Measurements from ENCODE around the gene ZBTB20.
A peak's percentile ranks its signal among the peaks of the same experiment; 100 is the strongest.

The ZBTB20 gene

DNA sequence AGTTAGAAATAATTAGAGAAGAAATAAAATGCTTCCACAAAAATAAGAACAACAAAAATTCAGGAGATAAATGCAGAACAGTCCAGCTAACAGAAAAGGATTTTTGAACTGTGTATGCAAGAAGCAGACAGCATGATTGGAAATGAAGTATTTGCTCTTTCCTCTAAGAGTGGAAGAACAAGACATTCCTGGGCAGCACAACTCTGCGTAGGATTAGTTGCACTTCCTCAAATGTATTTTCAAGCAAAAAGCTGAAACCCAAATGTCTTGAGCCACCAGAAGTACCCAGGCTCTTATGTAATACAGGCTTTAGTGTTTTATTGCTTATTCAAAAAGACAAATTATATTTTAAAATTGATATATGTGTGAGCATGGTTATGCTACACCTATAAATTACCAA is 127.2 kb downstream of the ZBTB20 start:
- DNase-seq (ENCODE audit: low spot score) = no peak

- no peak for DNase-seq (ENCODE audit: low spot score)
These were observed 128.4 kb downstream of the ZBTB20 start for GRCh38 chr3:115018694-115019093.

GRCh38 chr3:115007966-115008365 is 139.1 kb downstream of the ZBTB20 start:
- DNase-seq (ENCODE audit: low spot score) = no peak

DNA sequence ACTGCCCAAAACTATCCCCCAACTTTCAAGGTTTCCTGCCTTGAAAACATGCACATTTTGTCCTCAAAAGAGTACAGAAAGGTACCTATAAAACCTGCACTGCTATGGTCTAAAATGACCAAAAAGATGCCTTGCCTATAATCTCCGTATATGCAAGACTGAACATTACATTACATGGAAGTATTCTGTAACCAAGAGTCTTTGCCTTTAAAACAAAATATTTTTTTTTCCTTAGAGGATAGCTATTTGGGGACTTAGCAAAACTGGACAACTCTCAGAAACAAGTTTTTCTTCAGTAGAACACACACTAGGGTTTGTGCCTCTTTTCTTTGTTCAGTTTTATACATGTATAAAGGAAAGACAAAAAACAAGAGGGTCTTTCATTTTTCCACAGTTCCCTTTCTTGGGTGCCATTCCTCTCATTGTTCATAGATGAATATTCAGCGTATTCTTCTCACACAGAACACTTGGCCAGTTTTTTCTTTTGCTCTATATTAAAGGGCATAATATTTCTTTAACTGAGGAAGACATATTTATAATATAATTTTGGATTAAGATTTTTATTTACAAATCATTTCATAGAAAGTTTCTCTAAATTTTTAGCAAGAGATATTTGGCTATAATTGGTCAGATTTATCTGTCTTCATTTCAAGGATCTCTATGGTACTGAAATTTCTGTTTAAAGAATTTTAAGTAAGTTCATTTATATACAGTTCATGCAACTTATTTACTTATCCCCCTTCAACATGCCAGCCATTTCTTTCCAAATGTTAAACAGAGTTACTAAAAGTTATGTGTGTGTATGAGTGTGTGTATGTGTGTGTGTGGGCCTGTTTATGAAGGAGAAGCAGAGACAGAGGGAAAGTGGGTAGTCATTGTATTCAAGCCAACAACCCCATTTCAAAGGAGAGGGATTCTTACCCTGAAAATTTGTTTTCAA is 142.6 kb downstream of the ZBTB20 start:
- no peak for DNase-seq (ENCODE audit: low spot score)

DNA sequence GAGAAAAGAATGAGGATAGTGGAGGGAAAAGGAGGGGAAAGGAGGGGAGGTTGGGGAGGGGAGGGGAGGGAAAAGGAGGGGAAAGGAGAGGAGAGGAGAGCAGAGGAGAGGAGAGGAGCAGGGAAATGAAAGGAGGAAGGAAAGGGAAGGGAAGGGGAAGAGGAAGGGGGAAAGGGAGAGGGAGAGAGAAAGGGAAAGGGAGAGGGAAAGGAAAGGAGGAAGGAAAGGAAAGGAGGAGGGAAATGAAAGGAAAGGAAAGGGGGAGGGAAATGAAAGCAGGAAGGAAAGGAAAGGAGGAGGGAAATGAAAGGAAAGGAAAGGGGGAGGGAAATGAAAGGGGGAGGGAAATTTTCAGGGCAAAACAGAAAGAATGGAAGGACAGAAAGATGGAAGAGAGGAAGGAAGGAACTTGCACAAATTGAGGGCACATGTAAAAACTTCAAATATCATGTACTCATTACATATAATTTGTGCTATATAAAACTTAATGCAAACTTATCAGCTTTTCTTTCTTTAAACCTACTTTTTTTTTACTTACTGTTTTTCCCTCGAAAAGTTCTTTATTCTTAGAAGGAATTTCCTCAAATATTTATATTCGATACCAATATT is 148.0 kb downstream of the ZBTB20 start:
- DNase-seq (ENCODE audit: low spot score) = no peak

DNA sequence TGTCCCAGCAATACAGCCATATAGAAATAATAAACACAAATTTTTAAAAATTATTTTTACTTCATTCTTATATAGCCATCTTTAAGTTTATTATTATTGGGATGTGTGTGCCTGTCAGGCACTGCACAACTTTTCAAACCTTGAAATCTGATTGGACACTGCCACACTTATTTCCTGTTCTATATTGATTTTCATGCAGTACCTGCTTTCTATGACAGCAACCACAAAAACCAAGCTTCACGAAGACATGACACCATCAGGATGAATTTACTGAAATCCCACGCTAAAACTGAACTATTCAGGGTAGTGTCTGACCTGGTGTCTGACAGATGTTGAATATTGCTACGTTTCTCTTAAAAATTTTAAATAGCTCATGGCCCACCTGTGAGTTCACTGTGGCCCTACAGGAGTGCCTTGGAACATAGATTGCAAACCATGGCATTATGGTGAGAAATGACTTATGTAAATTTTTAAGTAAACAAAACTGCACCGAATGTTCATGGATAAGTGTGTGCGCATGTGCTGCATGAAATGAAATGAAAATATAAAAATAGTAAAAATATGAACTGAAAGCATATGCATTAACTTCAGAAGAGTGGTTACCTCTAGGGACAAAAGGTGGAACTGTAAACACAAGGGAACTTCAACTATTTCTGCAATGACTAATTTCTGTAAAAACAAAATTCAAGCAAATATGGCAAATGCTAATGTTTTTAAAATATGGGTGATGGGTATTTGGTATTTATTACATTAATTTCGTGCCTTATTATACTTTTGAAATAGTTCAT is 152.3 kb downstream of the ZBTB20 start:
- DNase-seq (ENCODE audit: low spot score) = no peak

DNA sequence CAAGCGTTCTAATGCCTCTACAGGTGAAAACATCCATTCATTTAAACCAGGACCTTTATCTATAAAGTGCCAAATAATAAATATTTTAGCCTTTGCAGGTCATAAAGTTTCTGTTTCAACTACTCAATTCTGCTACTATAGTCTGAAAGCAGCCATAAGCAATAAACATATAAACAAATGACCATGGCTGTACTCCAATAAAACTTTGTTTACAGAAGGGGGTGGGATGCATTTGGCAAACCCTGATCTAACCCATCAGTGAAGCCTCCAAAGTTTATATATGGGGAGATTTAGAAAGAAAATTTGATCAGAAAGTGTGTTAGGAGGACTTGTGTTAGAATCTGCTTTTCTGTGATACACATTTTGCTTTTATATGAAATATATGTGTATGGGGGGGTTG is 161.3 kb downstream of the ZBTB20 start:
- DNase-seq (ENCODE audit: low spot score) = no peak

GRCh38 chr3:114983248-114983647 is 163.8 kb downstream of the ZBTB20 start:
- no peak for DNase-seq (ENCODE audit: low spot score)

DNA sequence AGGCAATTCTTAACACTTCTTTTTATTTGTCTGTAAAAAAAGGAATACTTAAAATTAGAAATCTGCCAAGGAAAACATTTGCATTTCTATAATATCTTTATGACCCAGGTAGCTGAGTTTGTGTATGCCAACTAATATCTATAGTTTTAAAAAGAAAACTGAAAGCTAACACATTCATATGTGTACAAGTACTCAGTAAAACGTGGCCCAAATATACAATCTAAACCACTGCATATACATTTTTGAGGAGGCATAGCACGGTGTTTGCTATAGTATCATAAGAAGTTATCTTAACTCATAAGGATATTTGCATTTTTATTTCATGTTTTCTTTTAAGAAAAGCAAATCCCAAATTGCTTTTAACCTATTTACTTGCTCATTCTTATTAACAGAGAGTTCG is 172.7 kb downstream of the ZBTB20 start:
- DNase-seq (ENCODE audit: low spot score) = no peak

GRCh38 chr3:114973536-114973935 is 173.6 kb downstream of the ZBTB20 start:
- DNase-seq (ENCODE audit: low spot score) = no peak

GRCh38 chr3:114967168-114967567 is 179.9 kb downstream of the ZBTB20 start:
- no peak for DNase-seq (ENCODE audit: low spot score)

GRCh38 chr3:114962189-114962588 is 184.9 kb downstream of the ZBTB20 start:
- DNase-seq (ENCODE audit: low spot score) = no peak

DNA sequence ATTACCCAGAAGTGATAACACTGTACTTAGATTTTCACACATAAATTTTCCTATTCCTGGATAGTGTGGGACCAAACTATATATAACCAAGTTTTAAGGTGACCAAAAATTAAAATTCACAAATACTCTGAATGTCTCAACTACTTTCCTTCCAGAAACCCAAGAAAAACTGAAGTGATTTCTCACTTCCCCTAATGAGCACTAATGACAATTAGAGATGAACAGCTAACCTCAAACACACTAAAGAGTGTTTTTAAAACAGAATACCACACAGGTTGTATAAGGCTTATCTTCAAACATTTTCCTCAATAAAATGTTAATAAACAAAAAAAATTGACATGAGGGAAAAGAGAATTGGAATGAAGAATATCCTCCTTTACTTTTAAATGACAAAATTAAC is 188.2 kb downstream of the ZBTB20 start:
- DNase-seq (ENCODE audit: low spot score) = no peak

- peak; percentile 17 for DNase-seq (ENCODE audit: low spot score)
These were observed 193.3 kb downstream of the ZBTB20 start for GRCh38 chr3:114953800-114954199.

DNA sequence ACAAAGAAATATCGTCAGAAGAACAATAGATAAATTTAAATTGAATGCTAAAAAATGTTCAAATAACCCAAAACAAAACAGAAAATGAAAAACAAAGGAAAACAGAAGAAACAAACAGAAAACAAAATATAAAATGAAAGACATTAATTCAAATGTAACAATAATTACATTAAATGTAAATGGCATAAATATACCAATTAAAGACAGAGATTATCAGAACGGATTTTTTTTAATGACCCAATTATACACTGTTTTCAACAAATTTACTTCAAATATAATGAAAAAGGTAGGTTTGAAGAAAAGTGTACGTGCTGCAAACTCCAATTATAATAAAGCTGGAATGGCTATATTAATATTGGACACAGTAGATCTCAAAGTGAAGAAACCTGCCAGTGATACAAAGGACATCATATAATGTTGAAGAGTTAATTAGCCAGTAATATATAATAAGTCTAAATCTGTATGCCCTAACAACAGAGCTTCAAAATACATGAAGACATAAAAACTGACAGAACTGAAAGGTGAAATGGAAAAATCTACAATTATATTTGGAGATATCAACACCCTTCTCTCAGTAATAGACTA is 193.8 kb downstream of the ZBTB20 start:
- no peak for DNase-seq (ENCODE audit: low spot score)

DNA sequence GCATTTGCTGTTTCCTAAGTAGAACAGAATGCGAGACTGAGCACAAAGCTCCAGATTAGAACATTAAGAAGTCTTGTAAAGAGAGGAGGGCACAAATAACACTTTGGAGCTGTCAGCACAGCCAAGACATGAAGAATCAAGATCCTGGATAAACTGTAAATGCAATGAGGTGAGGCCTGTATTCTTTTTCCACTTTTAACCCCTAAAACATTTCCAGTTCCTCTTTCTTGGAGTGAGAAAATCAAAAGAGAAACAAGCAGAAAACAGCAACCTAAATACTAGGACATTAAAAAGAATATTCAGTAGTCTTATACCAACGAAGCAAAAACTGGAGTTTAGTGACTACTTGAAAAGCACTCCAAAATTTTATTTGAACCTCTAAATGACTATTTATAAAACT is 204.3 kb downstream of the ZBTB20 start:
- DNase-seq (ENCODE audit: low spot score) = no peak

DNA sequence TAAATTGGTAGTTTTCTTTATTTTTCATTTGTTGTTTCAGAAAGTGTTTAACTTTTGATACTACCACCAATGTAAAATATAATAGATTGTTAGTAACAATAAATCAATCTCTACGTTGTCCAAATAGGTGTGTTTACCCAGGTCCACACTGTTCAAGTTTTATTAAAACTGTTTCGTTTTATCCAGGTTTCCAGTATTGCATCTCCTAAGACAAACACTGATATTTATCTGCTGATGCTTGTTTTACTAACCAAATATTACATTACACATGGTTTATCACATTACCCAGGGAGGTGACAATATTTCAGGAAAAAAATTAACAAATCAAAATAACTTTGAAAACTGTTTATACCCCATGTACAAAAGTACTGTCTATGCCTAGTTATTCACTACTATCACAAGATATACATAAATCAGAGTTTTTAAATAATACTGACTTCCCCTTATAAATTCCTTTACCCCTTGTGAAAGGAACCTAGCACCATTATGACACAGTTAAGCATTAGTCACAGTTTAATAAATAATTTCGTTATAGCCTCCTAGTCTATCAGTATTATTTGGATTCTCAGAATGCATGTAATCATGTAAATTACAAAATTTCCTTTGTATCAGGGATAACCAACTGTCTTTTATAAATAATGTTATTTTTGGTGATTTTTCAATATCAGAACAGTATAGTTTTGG is 205.3 kb downstream of the ZBTB20 start:
- no peak for DNase-seq (ENCODE audit: low spot score)

- DNase-seq (ENCODE audit: low spot score) = no peak
These were observed 207.2 kb downstream of the ZBTB20 start for GRCh38 chr3:114939920-114940319.

GRCh38 chr3:114933407-114933806 is 213.7 kb downstream of the ZBTB20 start:
- no peak for DNase-seq (ENCODE audit: low spot score)

DNA sequence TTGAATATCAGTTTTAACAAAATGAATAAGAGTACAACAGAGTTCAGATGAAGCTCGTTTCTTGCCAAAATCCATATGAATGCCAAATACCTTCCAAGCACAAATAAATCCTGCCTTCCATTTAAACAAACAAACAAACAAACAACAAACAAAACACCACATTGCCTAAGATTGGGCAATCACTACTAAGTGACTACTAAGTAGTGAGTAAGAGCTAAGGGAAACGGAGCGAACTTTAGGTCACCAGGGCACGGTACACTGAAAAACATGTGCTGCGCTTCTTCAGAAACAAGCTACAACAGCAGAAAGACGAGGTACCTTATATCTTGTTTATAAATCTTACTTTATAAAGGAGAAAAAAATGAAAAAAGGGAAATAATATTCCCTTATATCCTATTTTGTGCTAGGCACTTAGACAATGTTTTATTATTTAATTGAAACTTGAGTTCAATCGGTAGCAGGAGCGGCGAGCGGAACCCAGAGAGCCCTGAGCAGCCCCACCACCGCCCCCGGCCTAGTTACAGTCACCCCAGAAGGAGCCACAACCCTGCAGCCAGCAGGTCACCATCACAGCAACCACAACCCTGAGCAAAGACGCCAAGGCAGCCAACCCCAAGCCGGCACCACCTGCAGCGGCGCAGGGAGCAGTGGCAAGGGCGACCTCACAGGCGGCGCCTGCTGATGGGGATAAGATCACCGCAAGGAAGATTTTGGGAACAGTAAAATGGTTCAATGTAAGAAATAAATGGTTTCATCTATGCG is 216.9 kb downstream of the ZBTB20 start:
- no peak for DNase-seq (ENCODE audit: low spot score)

Measured in hematopoietic multipotent progenitor cell treated with erythropoietin and hydrocortisone succinate and interleukin-3 and kit ligand, for 17 days (in vitro differentiated cells).